HepG2 (cell line): ENCODE results near the gene SELENOS. TPM values are rescaled to one million over a fixed set of nuclear protein-coding genes. Genes with fewer than 3 reads are reported as not detected.
A peak's percentile ranks its signal among the peaks of the same experiment; 100 is the strongest.

Experiments used
- ADNP ChIP-seq: sonication (generic); formaldehyde crosslinking; IDR thresholded peaks from 2 replicates; pipeline ENCODE4 v1.4.0; 2020; ENCODE audit warnings: missing genetic modification reagents
- ATRX ChIP-seq: sonication (generic); formaldehyde crosslinking; IDR thresholded peaks from 2 replicates; pipeline ENCODE4 v1.4.0; 2020; ENCODE audit warnings: missing genetic modification reagents, borderline replicate concordance
- EEA1 ChIP-seq: sonication (generic); formaldehyde crosslinking; IDR thresholded peaks from 2 replicates; pipeline ENCODE4 v1.5.1; 2020; ENCODE audit warnings: mild to moderate bottlenecking, missing genetic modification reagents, borderline replicate concordance
- FOXJ3 ChIP-seq: sonication (generic); formaldehyde crosslinking; IDR thresholded peaks from 2 replicates; pipeline ENCODE4 v1.4.0; 2020; ENCODE audit warnings: missing genetic modification reagents, mild to moderate bottlenecking, borderline replicate concordance
- MLXIP ChIP-seq: sonication (generic); formaldehyde crosslinking; IDR thresholded peaks from 2 replicates; pipeline ENCODE4 v1.9.0; 2021; ENCODE audit warnings: missing genetic modification reagents, borderline replicate concordance
- NAIF1 ChIP-seq: sonication (generic); formaldehyde crosslinking; IDR thresholded peaks from 2 replicates; pipeline ENCODE4 v1.5.0; 2020; ENCODE audit warnings: mild to moderate bottlenecking, missing genetic modification reagents, borderline replicate concordance
- NCOA1 ChIP-seq: sonication (generic); formaldehyde crosslinking; IDR thresholded peaks from 2 replicates; pipeline ENCODE4 v1.9.0; 2021; ENCODE audit warnings: missing genetic modification reagents
- NKX3-1 ChIP-seq: sonication (generic); formaldehyde crosslinking; IDR thresholded peaks from 2 replicates; pipeline ENCODE4 v1.5.0; 2020; ENCODE audit warnings: missing genetic modification reagents
- SAP130 ChIP-seq: IDR thresholded peaks from 2 replicates; pipeline ENCODE4 v1.6.1; 2016; ENCODE audit warnings: low read depth
- SIN3A ChIP-seq: IDR thresholded peaks from 2 replicates; pipeline ENCODE4 v1.6.1; 2011; ENCODE audit warnings: low read depth, mild to moderate bottlenecking, control low read depth, low read length, borderline replicate concordance
- THAP11 ChIP-seq: IDR thresholded peaks from 2 replicates; pipeline ENCODE4 v1.6.1; 2016; ENCODE audit warnings: missing biosample characterization, missing genetic modification reagents
- YEATS4 ChIP-seq: sonication (generic); formaldehyde crosslinking; IDR thresholded peaks from 2 replicates; pipeline ENCODE4 v1.4.0; 2020; ENCODE audit warnings: missing genetic modification reagents, borderline replicate concordance
- YY1 ChIP-seq: IDR thresholded peaks from 2 replicates; pipeline ENCODE4 v1.6.1; 2011; ENCODE audit warnings: low read length, low read depth, moderate library complexity, mild to moderate bottlenecking; ENCODE audit not compliant: insufficient read depth, insufficient replicate concordance
- ZNF121 ChIP-seq: sonication (generic); formaldehyde crosslinking; IDR thresholded peaks from 2 replicates; pipeline ENCODE4 v1.5.0; 2020; ENCODE audit warnings: mild to moderate bottlenecking, missing genetic modification reagents
- ZNF18 ChIP-seq: sonication (generic); formaldehyde crosslinking; IDR thresholded peaks from 2 replicates; pipeline ENCODE4 v1.8.0; 2022; ENCODE audit warnings: mild to moderate bottlenecking, missing genetic modification reagents; ENCODE audit not compliant: insufficient replicate concordance
- ZNF329 ChIP-seq: sonication (generic); formaldehyde crosslinking; IDR thresholded peaks from 2 replicates; pipeline ENCODE4 v1.9.0; 2021; ENCODE audit warnings: low read depth, mild to moderate bottlenecking, missing genetic modification reagents
- ZNF446 ChIP-seq: sonication (generic); formaldehyde crosslinking; IDR thresholded peaks from 2 replicates; pipeline ENCODE4 v1.5.0; 2020; ENCODE audit warnings: mild to moderate bottlenecking, missing genetic modification reagents
- ZNF674 ChIP-seq: sonication (generic); formaldehyde crosslinking; IDR thresholded peaks from 2 replicates; pipeline ENCODE4 v1.5.0; 2020; ENCODE audit warnings: low read depth, mild to moderate bottlenecking, missing genetic modification reagents
- ZNF775 ChIP-seq: sonication (generic); formaldehyde crosslinking; IDR thresholded peaks from 2 replicates; pipeline ENCODE4 v1.4.0; 2020; ENCODE audit warnings: missing genetic modification reagents, mild to moderate bottlenecking, moderate library complexity, borderline replicate concordance
- ZSCAN9 ChIP-seq: IDR thresholded peaks from 2 replicates; pipeline ENCODE4 v1.6.1; 2016; ENCODE audit warnings: borderline replicate concordance
- polyA plus RNA-seq, 8 experiments: library from polyadenylated mRNA; depleted of rRNA in 3 of 8; stranded (reverse) in 7 of 8; unstranded in 1 of 8; fragments of >200 nt; fragmentation: Illumina TruSeq in 4 of 8; extraction: Trizol in 4 of 8; gene quantifications; 2 replicates each; pipeline versions ENCODE4 v1.2.1 to v1.2.3, GENCODE V29; 2011 to 2016; ENCODE audit warnings: low read depth in 4 of 8, missing spikeins in 1 of 8, mixed read lengths in 1 of 8; ENCODE audit not compliant: insufficient read depth in 1 of 8
- total RNA-seq, 5 experiments: library from RNA; depleted of rRNA; stranded (reverse); fragments of >200 nt; fragmentation: Illumina TruSeq; extraction: Trizol; gene quantifications; 2 replicates each; pipeline ENCODE4 v1.2.3, GENCODE V29; 2016; ENCODE audit warnings: low read depth in 1 of 5

SELENOS gene
- total and polyA plus RNA-seq, 2 of the 13 experiments (the other 11 are each of a cell fraction or from before 2014, with no cell fraction given): 63.0 to 66.1 TPM

GRCh38 chr15:101277038-101277822 is at the start of gene SELENOS (continued):
- TF ChIP-seq ZNF775 (CRISPR knock-in tag) (no peak), SIN3A (peak; percentile 80; the same call in 1 of the 2 replicates), ZSCAN9 (CRISPR knock-in tag) (no peak), ATRX (CRISPR knock-in tag) (no peak), NKX3-1 (CRISPR knock-in tag) (no peak), ZNF329 (0 out of 2 replicates have a peak, but pooled peaks have one; percentile 30), ZNF446 (CRISPR knock-in tag) (no peak), FOXJ3 (no peak), YY1 (peak; percentile 76), ZNF18 (CRISPR knock-in tag) (no peak), EEA1 (CRISPR knock-in tag) (peak; percentile 22; the same call in 1 of the 2 replicates), MLXIP (no peak), ZNF674 (CRISPR knock-in tag) (0 out of 2 replicates have a peak, but pooled peaks have one; percentile 75), NAIF1 (CRISPR knock-in tag) (no peak), NCOA1 (CRISPR knock-in tag) (no peak), SAP130 (CRISPR knock-in tag) (peak; percentile 96), ADNP (no peak), YEATS4 (CRISPR knock-in tag) (peak; percentile 98), THAP11 (CRISPR knock-in tag) (peak; percentile 80), ZNF121 (CRISPR knock-in tag) (peak; percentile 59; the same call in 1 of the 2 replicates)
